IPS-18c (cell line): Measurements from ENCODE around the gene MTMR12.
"Not testable (repeated sequence)": the region's sequence is repeated elsewhere in the genome, so short reads cannot be mapped to it uniquely, and the experiment has no call there.

ENCODE experiments used
- H3K4me3 ChIP-seq: 2 replicates; pipeline ENCODE4 v1.7.0; 2013; ENCODE audit warnings: low read depth, mild to moderate bottlenecking, low read length, moderate library complexity; ENCODE audit not compliant: insufficient read depth
- H3K9me3 ChIP-seq: one replicate; pipeline ENCODE4 v1.6.1; 2013; ENCODE audit warnings: mild to moderate bottlenecking, low read length, moderate library complexity; ENCODE audit not compliant: control insufficient read depth, insufficient read depth

MTMR12 gene

DNA sequence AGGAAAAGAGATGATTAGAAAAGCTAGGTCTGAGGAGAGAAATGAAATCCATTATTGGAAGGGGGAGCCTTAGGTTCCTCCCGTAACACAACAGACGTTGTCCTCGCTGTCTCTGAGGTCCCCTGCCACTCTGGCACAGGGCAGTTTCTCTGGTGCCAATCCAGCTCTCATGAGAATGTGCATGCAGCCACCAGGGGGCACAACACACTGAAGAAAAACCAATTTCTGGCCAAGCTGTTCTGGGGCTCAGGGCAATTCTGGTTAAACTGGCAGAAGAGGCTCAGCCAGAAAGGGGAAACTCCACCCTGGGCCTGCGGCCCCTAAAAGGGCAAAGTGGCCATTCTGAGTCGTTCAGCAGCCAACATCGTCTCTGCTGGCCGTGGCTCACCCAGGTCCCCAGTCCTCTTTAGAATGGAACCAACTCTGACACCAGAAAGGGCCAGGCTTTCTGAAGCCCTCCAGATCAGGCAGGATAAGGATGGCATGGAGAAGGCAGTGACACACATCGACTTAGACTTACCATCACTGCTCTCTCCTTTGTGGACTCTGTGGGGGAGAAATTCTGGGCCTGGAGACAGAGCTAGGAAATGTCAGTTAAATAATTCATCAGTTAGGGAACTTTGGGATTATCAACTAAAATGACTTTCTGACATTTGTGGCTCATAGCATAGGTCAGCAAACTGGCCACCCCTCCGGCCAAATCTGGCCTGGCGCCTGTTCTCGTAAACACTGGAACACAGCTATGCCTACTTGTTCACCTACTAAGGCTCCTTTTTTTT is 80.1 kb downstream of the MTMR12 start:
- Histone ChIP-seq H3K9me3 (no peaks in the 10 kb centered on the region), H3K4me3 (no peak overlapping the region)

DNA sequence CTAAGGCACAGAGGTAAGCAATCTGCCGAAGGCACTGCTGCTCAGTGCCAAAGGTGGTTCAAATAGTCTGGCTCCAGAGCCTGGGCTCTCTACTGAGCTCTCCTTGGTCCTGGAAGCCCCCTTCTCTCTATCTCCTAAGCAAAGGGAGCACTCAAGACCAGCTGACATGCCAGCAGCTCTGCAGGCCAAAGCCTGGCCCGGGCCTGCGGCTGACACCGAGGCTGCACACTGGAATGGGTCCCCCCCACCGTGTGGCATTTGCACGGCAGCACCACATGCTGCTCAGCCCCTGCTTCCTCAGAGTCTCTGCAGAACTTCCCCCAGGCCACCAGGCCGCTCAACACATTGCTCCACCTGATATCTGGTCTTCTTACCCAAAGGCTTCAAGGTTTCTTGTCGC is 80.8 kb downstream of the MTMR12 start:
- H3K9me3 ChIP-seq, result no peaks in the 10 kb centered on the region
- H3K4me3 ChIP-seq, result no peak overlapping the region

DNA sequence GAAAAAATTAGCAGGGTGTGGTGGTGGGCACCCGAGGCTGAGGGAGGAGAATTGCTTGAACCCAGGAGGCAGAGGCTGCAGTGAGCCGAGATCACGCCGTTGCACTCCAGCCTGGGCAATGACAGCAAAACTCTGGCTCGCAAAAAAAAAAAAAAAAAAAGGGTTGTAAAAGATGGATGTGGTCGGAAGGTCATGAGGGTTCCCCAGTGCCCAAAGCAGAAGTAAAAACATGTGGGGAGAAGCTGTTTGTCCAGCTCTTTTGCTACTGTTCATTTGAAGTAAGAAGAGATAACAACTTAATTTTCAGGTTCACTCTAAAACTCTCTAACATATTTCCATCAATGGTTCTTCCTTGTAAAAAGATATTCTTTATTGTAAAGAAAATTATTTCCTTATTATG is 81.5 kb downstream of the MTMR12 start:
- H3K4me3 ChIP-seq, result no peak overlapping the region
- no peaks in the 10 kb centered on the region for H3K9me3 ChIP-seq

DNA sequence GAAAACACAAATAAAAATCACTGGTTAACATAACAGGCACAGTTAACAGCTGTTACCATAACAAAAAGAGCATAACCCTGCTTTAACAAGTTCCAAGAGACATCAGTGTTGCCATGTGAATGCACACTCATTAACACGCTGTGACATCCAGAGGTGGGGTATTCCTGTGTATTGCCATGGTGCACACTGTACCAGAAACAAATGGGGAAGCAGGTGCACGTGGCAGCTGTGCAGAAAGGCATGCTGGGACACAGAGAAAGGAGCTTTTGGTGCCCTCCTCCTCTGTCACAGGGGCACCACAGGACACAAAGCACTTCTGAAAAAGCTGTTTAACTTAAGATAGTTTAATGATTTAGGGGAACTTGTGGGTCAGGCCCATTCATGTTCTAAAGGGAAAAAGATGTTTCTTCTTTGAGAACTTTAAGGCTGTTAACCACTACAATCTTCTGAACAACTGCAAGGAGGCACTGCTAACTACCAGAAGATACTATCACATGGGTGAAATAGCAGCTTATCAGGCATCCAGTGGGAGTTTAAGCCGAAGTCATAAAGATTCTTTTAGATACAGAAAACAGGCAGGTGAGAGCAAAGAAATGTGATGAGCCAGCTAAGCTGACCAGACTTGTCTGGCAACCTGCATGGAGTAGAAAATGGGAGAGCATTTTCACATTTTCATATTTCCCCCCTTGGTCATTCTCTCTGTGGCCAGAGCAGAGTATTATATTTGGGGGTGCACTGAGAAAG is 82.2 kb downstream of the MTMR12 start:
- Histone ChIP-seq H3K4me3 (no peak overlapping the region), H3K9me3 (no peaks in the 10 kb centered on the region)

DNA sequence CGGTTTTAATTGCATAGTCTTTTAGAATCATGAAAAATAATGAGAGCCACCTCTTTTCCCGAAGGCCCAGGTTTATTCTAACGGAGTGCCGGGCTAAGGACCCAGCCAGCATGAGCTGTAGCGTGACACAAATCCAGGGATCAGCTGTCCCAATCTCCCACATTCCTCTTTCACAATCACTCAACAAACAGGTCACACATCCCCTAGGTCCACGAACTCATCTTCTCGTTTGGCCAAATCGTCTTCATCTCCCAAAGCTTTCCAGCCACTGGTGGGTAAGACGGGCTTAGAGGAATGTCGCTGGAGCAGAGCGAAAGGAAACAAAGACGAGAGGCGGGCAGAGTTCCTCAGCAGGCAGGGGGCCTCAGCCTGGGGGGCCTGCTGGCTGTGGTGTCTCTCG is 83.2 kb downstream of the MTMR12 start:
- Histone ChIP-seq H3K9me3 (no peaks in the 10 kb centered on the region), H3K4me3 (no peak overlapping the region)

DNA sequence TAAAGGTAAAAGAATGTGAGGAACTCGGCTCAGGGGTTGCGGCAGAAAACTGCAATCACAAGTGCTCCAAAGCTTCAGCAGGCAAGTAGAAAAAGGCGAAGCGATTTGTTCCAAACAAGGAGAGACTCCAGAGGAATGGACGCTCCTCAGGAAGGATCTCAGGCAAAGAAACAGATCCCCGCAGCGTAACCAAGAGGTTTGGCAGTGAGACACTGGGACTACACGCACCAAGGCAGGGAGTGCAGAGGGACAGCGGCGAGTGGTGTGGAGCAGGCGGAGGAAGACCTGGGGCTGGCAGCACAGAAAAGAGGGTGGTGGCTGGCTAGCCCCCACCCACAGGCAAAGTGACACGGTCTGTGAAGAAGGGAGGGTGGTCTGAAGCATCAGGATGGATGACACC is 83.9 kb downstream of the MTMR12 start:
- H3K9me3 ChIP-seq, result no peaks in the 10 kb centered on the region
- H3K4me3 ChIP-seq, result no peak overlapping the region

DNA sequence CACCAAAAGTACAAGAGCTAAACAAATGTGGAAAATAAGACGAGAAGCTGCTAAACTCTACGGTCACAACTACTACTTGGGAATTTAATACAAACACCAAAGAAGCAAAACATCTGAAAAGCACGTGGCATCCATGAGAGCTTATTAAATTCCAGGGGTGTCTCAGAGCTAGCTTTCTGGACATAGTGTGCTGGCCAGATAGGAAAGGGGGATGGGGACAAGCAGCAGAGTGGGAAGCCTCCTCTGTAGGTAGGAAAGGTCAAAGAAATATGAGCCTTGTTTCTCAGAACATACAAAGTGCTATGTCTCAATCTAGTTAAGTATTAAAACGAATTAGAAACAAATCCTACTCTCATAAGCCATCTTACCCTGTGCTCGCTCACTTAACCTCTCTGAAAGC is 87.3 kb downstream of the MTMR12 start:
- Histone ChIP-seq H3K4me3 (no peak overlapping the region), H3K9me3 (no peaks in the 10 kb centered on the region)

DNA sequence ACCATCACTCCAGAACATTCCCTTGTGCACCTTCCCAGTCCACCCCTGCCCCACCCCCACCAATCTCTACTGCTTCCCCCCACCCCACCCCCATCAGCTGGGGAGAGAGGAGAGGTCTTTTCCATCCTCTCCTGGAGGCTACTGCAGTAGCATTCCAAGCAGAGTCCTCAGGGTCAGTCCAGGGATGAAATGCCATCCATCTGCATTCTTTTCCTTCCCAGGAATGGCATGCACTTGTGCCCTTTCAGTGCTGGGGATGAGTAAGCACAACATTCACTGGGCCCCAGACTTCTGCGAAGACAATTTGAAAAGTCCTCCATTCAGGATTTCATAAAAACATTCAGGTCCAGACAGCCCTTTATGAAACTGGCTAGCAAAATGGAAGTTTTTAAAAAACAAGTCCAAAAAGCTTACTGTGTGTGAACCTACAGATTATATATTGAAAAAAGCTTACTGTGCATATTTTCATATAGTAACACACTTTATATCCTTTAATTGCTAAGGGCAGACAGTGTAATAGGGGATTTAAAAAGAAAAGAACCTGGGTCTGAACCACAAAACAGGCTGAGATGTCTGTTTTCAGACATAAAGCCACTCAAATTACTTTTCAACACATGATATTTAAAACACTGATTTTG is 88.6 kb downstream of the MTMR12 start:
- H3K4me3 ChIP-seq, result no peak overlapping the region
- H3K9me3 ChIP-seq, result no peaks in the 10 kb centered on the region

DNA sequence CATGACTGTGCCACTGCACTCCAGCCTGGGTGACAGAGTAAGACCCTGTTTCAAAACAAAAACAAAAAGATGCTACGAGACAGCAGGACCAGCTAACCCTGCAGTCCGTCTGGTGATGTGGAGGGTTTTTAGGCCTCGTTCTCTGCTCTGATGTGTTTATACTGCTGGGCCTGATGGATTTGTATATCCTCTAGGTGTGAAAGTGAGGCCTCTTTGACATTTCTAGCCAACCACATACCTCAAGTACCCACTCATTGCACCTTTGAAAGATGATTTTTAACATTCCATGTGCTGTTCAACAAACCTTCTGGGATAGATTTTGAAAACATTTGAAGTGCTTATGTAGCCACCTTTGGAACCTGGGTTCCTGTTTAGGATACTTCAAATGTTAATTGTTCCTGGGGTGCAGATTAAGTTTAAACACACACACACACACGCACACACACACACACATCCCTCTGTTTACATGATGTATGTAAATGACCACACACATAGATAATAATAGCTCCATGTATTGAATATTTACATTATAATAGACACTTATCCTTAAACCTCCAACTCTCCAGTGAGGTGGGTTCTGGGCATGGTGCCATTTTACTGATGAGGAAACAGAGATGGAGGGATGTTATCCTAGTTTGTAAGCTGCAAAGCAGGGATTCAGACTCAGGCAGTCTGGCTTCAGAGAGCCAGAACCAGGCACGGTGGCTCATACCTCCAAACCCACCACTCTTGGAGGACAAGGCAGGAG is 89.8 kb downstream of the MTMR12 start:
- H3K9me3 ChIP-seq, result no peaks in the 10 kb centered on the region

DNA sequence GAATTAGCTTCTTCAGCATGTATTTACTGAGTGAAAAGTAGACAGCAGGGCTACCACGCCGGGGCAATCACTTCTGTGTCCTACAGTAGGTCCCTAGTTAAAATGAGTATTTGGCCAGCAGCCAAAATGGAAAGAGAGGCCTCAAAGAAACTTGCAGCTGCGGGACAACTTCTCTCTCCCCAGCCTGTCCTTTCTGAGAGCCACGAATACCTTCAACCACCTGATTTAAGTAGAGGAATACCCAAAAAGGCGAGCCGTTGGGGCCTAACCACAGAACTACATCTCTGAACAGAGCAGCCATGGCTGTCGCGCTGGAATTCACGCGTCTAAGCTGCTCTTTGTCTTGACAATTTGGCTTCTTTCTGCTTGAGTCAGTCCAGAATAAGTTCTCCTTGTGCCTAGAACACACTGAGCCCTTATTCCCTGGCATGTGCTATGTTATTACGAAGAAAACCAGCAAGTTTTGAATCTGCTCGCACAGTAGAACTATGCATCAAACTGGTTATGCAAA is 94.8 kb downstream of the MTMR12 start:
- H3K4me3 ChIP-seq, result no peak overlapping the region

More for the DNA sequence above, 89.8 kb downstream of the MTMR12 start:
- no peak overlapping the region for H3K4me3 ChIP-seq

DNA sequence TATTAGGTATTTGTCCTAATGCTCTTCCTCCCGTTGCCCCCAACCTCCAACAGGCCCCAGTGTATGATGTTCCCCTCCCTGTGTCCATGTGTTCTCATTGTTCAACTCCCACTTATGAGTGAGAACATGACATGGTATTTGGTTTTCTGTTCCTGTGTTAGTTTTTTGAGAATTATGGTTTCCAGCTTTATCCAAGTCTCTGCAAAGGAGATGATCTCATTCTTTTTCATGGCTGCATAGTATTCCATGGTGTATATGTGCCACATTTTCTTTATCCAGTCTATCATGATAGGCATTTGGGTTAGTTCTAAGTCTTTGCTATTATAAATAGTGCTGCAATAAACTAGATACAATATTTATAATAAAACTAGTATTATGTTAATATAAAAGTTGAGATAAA is 98.4 kb downstream of the MTMR12 start:
- H3K9me3 ChIP-seq, H3K4me3 ChIP-seq: not testable (repeated sequence)

More for the DNA sequence above, 94.8 kb downstream of the MTMR12 start:
- H3K9me3 ChIP-seq, result no peaks in the 10 kb centered on the region

DNA sequence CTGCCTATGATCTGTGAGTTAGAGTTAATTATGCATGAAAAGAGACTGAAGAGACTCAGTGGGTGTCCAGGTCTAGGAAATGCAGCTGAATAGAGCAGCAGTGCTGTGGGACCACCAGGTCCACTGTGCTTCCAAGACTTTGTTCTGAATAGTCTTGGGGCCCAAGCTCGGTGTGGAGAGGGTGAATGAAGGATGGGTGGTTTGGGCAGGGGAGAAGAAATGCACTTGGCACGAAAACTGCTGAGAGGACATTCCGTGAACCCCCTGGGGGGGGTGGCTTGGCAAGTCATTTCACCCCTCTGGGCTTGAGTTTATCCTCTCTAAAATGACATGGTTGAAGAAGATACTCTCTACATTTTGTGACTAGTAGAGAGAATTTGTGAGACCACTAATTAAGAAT is 102.6 kb downstream of the MTMR12 start:
- Histone ChIP-seq H3K9me3 (peaks cover 7% of the 10 kb centered on the region), H3K4me3 (no peak overlapping the region)

DNA sequence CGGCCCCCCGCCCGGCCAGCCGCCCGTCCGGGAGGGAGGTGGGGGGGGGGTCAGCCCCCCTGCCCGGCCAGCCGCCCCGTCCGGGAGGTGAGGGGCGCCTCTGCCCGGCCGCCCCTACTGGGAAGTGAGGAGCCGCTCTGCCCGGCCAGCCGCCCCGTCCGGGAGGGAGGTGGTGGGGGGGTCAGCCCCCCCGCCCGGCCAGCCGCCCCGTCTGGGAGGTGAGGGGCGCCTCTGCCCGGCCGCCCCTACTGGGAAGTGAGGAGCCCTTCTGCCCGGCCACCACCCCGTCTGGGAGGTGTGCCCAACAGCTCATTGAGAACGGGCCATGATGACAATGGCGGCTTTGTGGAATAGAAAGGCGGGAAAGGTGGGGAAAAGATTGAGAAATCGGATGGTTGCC is 103.9 kb downstream of the MTMR12 start:
- not testable (repeated sequence) for H3K4me3 ChIP-seq, H3K9me3 ChIP-seq

DNA sequence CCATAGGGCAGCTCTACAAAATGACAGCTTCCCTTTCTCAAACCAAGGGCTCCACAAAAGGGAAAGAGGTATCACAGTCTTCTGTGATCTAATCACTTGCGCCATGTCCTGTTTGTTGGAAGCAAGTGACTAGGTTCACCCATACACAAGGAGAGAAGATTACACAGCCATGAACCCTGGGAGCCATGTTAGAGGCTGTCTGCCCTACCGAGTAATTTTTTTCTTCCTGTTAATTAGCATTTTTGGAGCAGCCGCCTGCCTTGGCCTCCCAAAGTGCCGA is 105.4 kb downstream of the MTMR12 start:
- Histone ChIP-seq H3K9me3 (peaks cover 7% of the 10 kb centered on the region), H3K4me3 (no peak overlapping the region)

DNA sequence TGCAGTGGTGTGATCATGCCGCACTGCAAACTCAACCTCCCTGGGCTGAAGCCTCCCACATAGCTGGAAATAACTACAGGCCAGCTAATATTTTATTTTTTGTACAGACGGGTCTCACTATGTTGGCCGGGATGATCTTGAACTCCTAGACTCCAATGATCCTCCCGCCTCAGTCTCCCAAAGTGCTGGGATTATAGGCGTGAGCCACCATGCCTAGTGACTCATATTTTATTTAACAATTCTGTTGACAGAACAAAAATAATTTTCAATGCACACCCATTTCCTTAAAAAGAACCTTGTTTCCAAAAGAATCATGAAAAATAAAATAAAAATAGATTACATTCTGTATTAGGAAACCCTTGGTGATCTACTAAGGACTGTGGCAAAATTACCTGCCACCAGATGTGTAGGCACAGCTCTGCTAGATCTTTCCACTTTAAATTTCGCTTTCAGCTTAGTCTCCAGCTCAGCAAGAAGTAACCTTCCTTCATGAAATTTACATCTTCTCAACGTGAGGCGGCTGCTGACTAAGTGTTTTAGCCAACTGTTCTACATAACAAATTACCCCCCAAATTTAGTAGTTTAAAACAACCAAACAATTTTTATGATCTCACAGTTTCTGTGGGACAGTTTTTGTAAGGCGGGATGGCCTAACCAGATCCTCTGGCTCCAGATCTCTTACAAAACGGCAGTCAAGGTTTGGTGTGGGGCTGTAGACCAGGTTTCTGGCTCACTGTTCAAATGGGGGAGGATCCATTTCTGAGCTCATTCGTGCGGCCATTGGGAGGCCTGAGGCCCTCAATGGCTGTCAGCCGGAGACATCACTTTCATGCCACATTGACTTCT is 106.0 kb downstream of the MTMR12 start:
- no peak overlapping the region for H3K4me3 ChIP-seq

DNA sequence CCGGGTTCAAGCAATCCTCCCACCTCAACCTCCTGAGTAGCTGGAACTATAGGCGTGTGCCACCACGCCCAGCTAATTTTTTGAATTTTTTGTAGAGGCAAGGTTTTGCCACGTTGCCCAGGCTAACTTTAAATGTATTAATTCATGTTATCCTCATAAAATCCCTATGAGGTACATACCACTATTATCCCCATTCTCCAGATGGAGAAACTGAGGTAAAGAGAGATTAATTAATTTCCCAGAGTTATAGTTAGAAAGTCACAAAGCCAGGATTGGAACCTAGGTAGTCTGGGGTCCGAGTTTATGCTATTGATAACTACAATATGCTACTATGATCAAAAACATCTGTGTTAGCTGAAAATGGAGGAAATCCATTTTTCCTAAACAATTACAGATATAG is 106.7 kb downstream of the MTMR12 start:
- peaks cover 7% of the 10 kb centered on the region for H3K9me3 ChIP-seq
- no peak overlapping the region for H3K4me3 ChIP-seq

More for the DNA sequence above, 106.0 kb downstream of the MTMR12 start:
- H3K9me3 ChIP-seq, result peaks cover 7% of the 10 kb centered on the region

DNA sequence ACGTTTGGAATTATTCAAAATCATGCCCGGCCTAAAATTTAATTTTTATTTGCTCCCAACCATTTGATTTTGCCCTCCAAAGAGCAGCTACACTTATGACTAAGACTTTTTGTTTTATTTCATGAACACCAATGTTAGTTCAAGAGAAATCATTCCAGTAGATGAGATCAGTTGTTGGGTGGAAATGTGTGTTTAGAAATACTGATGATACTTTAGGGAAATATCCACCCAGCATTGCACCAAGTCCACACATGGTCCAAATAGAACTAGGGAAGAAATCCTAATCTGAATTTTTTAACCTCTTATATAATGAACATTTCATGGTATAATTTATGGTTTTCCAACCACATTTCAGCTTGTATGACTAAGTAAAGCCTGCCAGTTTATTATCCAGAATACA is 110.3 kb downstream of the MTMR12 start:
- Histone ChIP-seq H3K4me3 (no peak overlapping the region), H3K9me3 (peaks cover 8% of the 10 kb centered on the region)
